BLaER1 (cell line): ENCODE results near the gene FMOD.

ENCODE experiments used
- H3K27ac ChIP-seq: shearing (Covaris generic); formaldehyde crosslinking; 2 replicates; pipeline ENCODE4 v1.8.1; 2022
- H3K27me3 ChIP-seq: shearing (Covaris generic); formaldehyde crosslinking; 2 replicates; pipeline ENCODE4 v1.8.1; 2022
- H3K36me3 ChIP-seq: shearing (Covaris generic); formaldehyde crosslinking; 2 replicates; pipeline ENCODE4 v1.8.1; 2022
- H3K4me1 ChIP-seq: shearing (Covaris generic); formaldehyde crosslinking; 2 replicates; pipeline ENCODE4 v1.8.1; 2022
- H3K4me2 ChIP-seq: shearing (Covaris generic); formaldehyde crosslinking; 2 replicates; pipeline ENCODE4 v1.8.1; 2022
- H3K4me3 ChIP-seq: shearing (Covaris generic); formaldehyde crosslinking; 2 replicates; pipeline ENCODE4 v1.8.1; 2022
- H3K9ac ChIP-seq: shearing (Covaris generic); formaldehyde crosslinking; 2 replicates; pipeline ENCODE4 v1.8.1; 2022
- H3K9me3 ChIP-seq: shearing (Covaris generic); formaldehyde crosslinking; 2 replicates; pipeline ENCODE4 v1.8.1; 2022
- H4K20me1 ChIP-seq: shearing (Covaris generic); formaldehyde crosslinking; 2 replicates; pipeline ENCODE4 v1.8.1; 2022
- Cebpa-rat ChIP-seq: shearing (Covaris generic); IDR thresholded peaks from 2 replicates; pipeline ENCODE4 v1.8.1; 2022

The FMOD gene

DNA sequence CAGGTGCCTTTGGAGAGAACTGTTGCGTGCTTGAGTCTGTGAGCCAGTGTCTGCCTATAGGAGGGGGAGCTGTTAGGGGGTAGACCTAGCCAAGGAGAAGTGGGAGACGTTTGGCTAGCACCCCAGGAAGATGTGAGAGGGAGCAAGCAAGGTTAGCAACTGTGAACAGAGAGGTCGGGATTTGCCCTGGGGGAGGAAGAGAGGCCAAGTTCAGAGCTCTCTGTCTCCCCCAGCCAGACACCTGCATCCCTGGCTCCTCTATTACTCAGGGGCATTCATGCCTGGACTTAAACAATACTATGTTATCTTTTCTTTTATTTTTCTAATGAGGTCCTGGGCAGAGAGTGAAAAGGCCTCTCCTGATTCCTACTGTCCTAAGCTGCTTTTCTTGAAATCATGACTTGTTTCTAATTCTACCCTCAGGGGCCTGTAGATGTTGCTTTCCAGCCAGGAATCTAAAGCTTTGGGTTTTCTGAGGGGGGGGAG lies 43.2 kb downstream of the FMOD start:
- Histone ChIP-seq H4K20me1 (peaks cover 70% of the 10 kb centered on the region), H3K9me3 (no peaks in the 10 kb centered on the region), H3K27me3 (no peaks in the 10 kb centered on the region), H3K4me3 (peak overlapping the region; percentile 97), H3K36me3 (peaks cover 58% of the 10 kb centered on the region), H3K27ac (peak overlapping the region; percentile 98), H3K4me1 (peaks cover 81% of the 10 kb centered on the region), H3K9ac (peak overlapping the region; percentile 99), H3K4me2 (peak overlapping the region; percentile 87)
- no peak for TF ChIP-seq Cebpa-rat

DNA sequence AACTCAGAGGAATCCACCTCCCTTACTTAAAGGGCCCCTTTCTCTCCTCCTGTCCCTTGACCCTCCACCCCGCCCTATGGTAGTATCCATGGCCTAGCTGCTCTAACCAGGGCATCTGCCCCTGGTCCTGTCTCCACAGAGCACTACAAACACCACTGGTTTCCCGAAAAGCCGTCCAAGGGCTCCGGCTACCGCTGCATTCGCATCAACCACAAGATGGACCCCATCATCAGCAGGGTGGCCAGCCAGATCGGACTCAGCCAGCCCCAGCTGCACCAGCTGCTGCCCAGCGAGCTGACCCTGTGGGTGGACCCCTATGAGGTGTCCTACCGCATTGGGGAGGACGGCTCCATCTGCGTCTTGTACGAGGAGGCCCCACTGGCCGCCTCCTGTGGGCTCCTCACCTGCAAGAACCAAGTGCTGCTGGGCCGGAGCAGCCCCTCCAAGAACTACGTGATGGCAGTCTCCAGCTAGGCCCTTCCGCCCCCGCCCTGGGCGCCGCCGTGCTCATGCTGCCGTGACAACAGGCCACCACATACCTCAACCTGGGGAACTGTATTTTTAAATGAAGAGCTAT lies 43.9 kb downstream of the FMOD start:
- peak overlapping the region; percentile 98 for H3K27ac ChIP-seq

DNA sequence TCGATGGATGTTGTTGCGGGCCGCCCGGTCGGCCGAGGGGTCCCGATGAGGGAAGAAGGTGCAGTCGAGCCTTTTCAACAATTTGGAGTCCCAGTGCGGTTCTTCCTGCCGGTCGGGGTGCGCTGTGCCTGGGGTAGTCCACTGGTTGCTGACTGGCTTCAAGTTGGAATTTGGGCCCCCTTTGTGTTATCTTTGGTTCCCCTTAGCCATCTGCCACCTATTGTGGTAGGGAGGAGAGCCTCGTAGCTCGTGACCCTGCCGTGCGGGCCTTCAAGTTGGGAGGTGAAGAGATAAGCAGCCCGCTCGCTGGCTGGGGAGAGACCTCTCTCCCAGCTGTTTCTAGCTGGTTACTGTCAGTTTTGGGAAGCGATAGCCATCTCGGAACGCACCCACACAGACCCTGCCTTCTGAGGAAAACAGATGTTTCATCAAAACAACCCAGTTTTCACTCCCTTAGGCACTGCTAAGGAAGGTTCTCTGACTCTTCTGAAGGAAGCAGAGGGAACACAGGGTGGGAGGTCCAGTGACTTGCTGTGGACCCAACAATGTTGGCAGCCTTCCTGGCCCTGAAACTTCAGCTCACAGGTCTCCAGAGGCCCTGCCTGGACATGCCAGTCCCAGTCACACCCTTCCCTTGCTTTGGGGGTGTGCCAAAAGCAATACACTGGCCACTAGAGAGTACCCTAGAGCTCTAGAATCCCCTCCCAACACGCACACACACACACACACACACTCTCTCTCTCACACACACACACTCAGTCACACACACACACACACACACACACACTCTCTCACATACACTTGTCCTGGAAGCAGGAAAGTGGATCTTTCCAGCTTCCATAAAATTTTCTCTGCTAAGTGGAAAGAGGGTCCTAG lies 44.6 kb downstream of the FMOD start:
- TF ChIP-seq Cebpa-rat, result no peak
- Histone ChIP-seq H3K4me3 (peak overlapping the region; percentile 97), H4K20me1 (peaks cover 59% of the 10 kb centered on the region), H3K36me3 (peaks cover 46% of the 10 kb centered on the region), H3K9ac (peak overlapping the region; percentile 99), H3K4me1 (peaks cover 81% of the 10 kb centered on the region), H3K27ac (peak overlapping the region; percentile 98), H3K4me2 (peak overlapping the region; percentile 87), H3K27me3 (no peaks in the 10 kb centered on the region), H3K9me3 (no peaks in the 10 kb centered on the region)

More for the DNA sequence above, 43.9 kb downstream of the FMOD start:
- peaks cover 81% of the 10 kb centered on the region for H3K4me1 ChIP-seq
- H3K9ac ChIP-seq, result peak overlapping the region; percentile 99
- peaks cover 54% of the 10 kb centered on the region for H3K36me3 ChIP-seq
- H3K4me2 ChIP-seq, result peak overlapping the region; percentile 87
- peaks cover 67% of the 10 kb centered on the region for H4K20me1 ChIP-seq
- H3K9me3 ChIP-seq, result no peaks in the 10 kb centered on the region
- no peak for TF ChIP-seq Cebpa-rat
- H3K27me3 ChIP-seq, result no peaks in the 10 kb centered on the region
- peak overlapping the region; percentile 97 for H3K4me3 ChIP-seq

DNA sequence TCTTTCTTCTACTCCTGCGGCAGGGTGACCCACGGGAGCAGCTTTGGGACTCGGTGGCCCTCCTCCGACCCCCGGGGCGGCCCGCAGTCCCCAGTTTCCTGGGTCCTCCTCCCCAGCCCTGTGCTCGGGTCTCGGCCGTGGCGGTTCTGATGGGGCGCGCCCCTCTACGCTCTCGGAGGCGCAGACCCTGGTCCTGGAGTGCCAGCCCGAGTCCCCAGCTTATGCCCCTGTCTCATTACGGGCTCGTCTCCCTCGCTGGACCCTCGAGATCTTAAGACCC lies 45.2 kb downstream of the FMOD start:
- Histone ChIP-seq H3K9me3 (no peaks in the 10 kb centered on the region), H3K27me3 (no peaks in the 10 kb centered on the region), H3K4me2 (peak overlapping the region; percentile 87), H3K36me3 (peaks cover 41% of the 10 kb centered on the region), H3K4me3 (peak overlapping the region; percentile 97), H3K9ac (peak overlapping the region; percentile 99), H4K20me1 (peaks cover 54% of the 10 kb centered on the region), H3K27ac (peak overlapping the region; percentile 98), H3K4me1 (peaks cover 81% of the 10 kb centered on the region)
- TF ChIP-seq Cebpa-rat, result no peak

DNA sequence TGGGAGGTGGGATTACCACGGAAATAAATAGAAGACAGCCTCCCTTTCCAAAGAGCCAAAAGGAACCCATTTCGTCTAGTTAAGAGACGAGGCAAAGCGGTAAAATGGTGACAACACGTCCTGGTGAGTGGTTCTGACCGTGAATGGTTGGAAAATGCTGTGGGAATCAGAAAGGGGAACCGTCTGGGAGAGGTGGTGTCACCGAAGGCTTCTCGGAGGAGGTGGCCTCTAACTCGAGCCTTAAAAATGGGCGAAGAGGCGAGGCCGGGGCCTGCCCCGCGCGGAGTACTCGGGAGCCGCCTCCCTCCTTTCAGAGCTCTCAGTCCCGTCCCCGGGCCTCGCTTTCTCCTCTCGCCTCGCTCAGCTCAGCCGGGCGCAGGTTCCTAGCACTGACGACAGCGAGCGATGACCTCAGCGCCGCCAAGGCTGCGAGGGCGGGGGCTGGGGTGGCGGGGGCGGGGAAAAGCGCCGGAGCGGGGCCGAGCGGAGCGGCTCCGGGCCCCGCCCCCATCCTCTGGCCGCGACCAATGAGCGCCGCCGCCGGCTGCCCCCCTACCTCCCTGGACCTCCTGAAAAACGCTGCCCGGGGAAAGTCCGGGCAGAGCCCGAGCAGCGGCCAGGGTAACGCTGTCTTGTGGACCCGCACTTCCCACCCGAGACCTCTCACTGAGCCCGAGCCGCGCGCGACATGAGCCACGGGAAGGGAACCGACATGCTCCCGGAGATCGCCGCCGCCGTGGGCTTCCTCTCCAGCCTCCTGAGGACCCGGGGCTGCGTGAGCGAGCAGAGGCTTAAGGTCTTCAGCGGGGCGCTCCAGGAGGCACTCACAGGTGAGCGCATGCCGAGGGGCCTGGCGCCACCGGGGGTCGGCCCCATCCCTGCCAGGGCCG lies 45.8 kb downstream of the FMOD start, which contains the start of gene BTG2:
Gene BTG2 (plus strand): TSS at position 601 of the 890 bp plus-strand sequence. CDS start 88 bp downstream, at position 689.
- H3K4me3 ChIP-seq, result peak within 1 kb of the TSS; percentile 97
- H3K27ac ChIP-seq, result peak within 1 kb of the TSS; percentile 98
- H3K27me3 ChIP-seq, result no peaks in the 10 kb centered on the region
- no peak for TF ChIP-seq Cebpa-rat
- H3K9me3 ChIP-seq, result no peaks in the 10 kb centered on the region
- peaks cover 81% of the 10 kb centered on the region for H3K4me1 ChIP-seq
- peak within 1 kb of the TSS; percentile 99 for H3K9ac ChIP-seq
- peak within 1 kb of the TSS; percentile 99 for H3K4me2 ChIP-seq
- H3K36me3 ChIP-seq, result peaks cover 35% of the 10 kb centered on the region
- peaks cover 48% of the 10 kb centered on the region for H4K20me1 ChIP-seq

DNA sequence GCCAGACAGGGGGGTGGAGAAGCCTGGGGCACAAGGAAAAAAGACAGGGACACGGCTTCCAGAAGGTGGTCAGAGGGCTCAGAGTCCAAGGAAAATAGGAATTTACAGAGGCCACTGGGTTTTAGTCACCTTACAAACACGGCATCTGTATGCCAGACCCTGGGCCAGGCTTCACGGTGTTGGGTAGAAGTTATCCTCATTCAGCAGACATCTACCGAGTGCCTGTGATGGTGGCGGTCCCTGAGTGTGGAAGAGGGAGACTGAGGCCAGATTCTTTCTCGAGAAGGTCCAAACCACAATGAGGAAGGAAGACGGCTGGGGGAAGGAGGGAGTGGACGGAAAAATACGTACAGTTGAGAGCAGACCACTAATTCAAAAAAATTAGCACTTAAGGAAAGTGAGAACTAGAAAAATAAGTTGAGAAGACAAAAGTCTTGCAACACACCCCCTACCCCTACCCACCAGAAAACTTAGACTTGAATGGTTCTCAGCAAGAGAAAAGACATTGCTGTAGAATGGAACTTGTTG lies 46.5 kb downstream of the FMOD start:
- H3K4me2 ChIP-seq, result peak overlapping the region; percentile 99
- H3K27ac ChIP-seq, result peak overlapping the region; percentile 98
- H3K4me1 ChIP-seq, result peaks cover 81% of the 10 kb centered on the region
- TF ChIP-seq Cebpa-rat, result no peak
- H4K20me1 ChIP-seq, result peaks cover 41% of the 10 kb centered on the region
- H3K36me3 ChIP-seq, result peaks cover 28% of the 10 kb centered on the region
- peak overlapping the region; percentile 99 for H3K9ac ChIP-seq
- no peaks in the 10 kb centered on the region for H3K9me3 ChIP-seq
- peak overlapping the region; percentile 97 for H3K4me3 ChIP-seq
- H3K27me3 ChIP-seq, result no peaks in the 10 kb centered on the region

DNA sequence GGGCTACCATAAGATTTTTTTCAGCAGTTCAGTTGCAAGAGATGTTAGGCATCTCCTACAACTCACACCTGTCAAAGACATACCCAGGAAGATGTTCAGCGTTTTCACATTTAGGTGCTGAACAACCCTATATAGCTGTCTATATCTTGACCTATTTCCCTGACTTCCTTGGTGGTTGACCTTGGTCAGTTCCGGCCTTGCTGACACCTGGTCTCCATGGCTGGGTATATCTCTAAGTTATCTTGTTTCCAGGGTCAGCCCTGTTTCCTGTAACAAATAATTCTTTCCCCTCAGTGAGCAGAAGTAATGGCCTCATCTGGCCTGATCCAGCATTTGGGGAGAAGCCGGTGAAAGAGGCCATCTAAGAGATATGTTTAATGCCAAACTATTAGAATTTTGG lies 48.0 kb downstream of the FMOD start:
- Histone ChIP-seq H3K36me3 (peaks cover 12% of the 10 kb centered on the region), H3K9me3 (no peaks in the 10 kb centered on the region), H3K4me1 (peaks cover 81% of the 10 kb centered on the region), H4K20me1 (peaks cover 25% of the 10 kb centered on the region), H3K27me3 (no peaks in the 10 kb centered on the region), H3K9ac (no peak overlapping the region; the same call in 1 of the 2 replicates), H3K27ac (no peak overlapping the region), H3K4me2 (peak overlapping the region; percentile 99), H3K4me3 (no peak overlapping the region)
- TF ChIP-seq Cebpa-rat, result no peak

DNA sequence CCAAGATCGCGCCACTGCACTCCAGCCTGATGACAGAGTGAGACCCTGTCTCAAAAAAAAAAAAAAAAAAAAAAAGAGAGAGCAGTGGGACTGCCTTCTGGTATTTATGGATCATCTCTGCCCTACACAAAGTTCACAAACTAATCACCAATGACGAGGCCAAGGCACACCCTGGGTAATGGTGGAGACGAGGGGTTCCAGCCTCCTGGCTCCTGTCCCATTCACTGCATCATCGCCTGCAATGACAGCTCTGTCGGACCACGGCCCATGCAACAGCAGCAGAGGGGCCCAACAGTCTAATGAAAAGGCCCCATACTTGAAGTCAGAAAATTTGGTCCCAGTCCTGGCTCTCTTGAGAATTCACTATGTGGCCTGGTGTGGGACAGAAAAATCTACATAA lies 48.5 kb downstream of the FMOD start:
- Histone ChIP-seq H3K4me3 (no peak overlapping the region), H3K4me1 (peaks cover 81% of the 10 kb centered on the region), H3K27ac (peak overlapping the region; percentile 45; the same call in 1 of the 2 replicates), H3K9me3 (no peaks in the 10 kb centered on the region), H3K36me3 (peaks cover 8% of the 10 kb centered on the region), H4K20me1 (peaks cover 21% of the 10 kb centered on the region), H3K4me2 (peak overlapping the region; percentile 99), H3K9ac (no peak overlapping the region), H3K27me3 (no peaks in the 10 kb centered on the region)
- TF ChIP-seq Cebpa-rat, result no peak

DNA sequence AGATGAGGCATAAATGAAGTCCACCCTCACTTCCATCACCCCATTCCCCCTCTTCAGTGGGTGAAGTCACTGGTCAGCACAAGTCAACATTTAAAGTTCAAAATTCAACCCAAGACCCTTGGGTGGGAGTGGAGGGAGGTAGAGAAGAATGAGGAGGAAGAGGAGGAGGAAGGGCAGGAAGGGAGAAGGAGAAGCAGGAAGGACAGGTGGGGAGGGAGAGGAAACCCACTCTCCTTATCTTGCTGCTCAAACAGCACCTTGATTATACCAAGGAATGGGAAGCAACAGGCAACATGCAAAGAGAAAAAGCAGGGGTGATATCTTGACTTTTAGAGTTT lies 49.6 kb downstream of the FMOD start:
- Histone ChIP-seq H3K4me3 (no peak overlapping the region), H3K9me3 (no peaks in the 10 kb centered on the region), H3K4me1 (peaks cover 88% of the 10 kb centered on the region), H3K36me3 (no peaks in the 10 kb centered on the region), H3K27ac (peak overlapping the region; percentile 94), H3K27me3 (no peaks in the 10 kb centered on the region), H3K4me2 (peak overlapping the region; percentile 99), H3K9ac (peak overlapping the region; percentile 78), H4K20me1 (peaks cover 9% of the 10 kb centered on the region)
- TF ChIP-seq Cebpa-rat, result no peak
